Measurements from ENCODE around the gene CIAPIN1. TPM values are rescaled to one million over a fixed set of nuclear protein-coding genes. Genes with fewer than 3 reads are reported as not detected.
"Not testable (repeated sequence)": the region's sequence is repeated elsewhere in the genome, so short reads cannot be mapped to it uniquely, and the experiment has no call there.

CIAPIN1 gene
- total RNA-seq, 1 donor from 2014 or later = 60.1 TPM

DNA sequence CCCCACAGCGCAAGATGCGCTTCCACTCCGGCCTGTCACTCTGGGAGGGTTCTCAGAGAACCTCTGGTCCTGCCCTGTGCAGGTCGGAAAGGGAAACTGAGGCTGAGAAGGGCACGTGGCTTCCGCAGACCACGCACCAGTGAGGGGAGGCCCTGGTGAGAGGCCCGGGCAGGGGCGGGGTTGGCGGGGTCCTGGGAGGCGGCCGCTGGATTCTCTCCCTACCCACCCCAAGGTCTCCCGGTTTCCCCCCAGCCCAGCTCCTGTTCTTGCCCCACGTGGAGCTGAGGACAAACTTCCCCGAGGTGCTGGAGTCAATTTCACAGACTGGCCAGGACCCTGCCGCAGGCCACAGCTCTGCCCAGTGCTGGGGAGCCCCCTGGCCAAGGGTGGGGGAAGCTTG, 31.1 kb downstream of the CIAPIN1 start:
- intact Hi-C loops (cut with DNase I) = loop anchor here (10.0 kb wide), 1 partner anchor 331 kb away; no protein-coding TSS in a partner anchor
- DNase-seq (ENCODE audit: low spot score) = peak; percentile 65

DNA sequence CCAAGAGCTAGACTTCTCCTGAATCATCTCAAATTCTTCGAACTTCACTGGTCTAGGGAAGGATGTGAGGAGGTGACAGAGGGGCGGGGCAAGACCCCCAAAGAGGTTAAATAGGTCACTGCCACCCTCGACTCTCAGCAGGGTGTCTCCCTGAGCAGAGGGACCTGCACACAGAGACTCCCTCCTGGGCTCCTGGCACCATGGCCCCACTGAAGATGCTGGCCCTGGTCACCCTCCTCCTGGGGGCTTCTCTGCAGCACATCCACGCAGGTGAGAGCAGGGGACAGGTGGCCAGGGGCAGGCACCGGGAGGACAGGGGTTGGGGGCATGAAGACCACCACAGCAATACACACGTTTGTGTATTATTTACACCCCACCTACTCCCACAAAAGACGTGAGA, 33.5 kb downstream of the CIAPIN1 start:
- intact Hi-C loops (cut with DNase I) = loop anchor here (5.0 to 10.0 kb wide), 2 partner anchors 36 to 329 kb away; no protein-coding TSS in a partner anchor
- peak; percentile 63 for DNase-seq (ENCODE audit: low spot score)

DNA sequence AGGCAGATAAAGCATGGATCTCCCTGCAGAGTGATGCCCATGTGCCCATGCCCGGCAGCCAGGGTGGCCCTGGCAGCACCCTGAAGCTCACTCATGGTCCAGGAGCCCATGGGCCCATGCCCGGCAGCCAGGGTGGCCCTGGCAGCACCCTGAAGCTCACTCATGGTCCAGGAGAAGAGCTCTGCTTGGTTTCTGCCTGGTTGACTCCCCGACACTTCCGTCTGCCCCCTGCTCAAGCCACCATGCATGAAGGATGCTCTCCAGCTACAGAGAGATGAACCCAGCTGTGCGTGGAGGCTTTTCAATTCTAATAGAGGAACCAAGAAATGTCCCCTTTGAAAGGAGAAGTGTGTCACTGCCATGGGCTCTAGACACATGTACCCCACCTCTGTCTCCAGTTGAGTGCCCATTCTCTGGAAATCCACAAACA, 33.9 kb downstream of the CIAPIN1 start:
- DNase-seq (ENCODE audit: low spot score) = peak; percentile 63
- intact Hi-C loops (cut with DNase I) = loop anchor here (5.0 to 10.0 kb wide), 2 partner anchors 36 to 329 kb away; no protein-coding TSS in a partner anchor

DNA sequence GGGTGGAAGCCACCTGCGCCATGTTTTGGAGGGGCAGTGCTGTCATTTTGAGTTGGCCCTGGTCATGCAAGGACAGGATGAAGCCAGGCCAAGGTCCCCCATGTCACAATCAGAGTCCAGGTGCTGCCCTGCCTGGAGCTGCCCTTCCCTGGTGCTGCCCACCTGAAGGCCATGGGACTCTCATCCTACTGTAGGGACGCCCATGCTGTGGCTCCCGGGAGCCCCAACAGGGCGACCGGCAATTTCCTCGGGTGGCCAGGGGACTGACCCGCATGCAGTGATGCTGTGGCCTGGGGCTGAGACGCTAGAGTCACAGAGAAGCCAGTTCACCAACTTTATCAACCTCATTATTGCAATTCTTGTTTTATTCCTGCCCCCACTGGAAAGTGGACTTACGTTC, 34.6 kb downstream of the CIAPIN1 start:
- DNase-seq (ENCODE audit: low spot score) = peak; percentile 70
- intact Hi-C loops (cut with DNase I) = loop anchor here (5.0 to 10.0 kb wide), 2 partner anchors 35 to 328 kb away; no protein-coding TSS in a partner anchor

DNA sequence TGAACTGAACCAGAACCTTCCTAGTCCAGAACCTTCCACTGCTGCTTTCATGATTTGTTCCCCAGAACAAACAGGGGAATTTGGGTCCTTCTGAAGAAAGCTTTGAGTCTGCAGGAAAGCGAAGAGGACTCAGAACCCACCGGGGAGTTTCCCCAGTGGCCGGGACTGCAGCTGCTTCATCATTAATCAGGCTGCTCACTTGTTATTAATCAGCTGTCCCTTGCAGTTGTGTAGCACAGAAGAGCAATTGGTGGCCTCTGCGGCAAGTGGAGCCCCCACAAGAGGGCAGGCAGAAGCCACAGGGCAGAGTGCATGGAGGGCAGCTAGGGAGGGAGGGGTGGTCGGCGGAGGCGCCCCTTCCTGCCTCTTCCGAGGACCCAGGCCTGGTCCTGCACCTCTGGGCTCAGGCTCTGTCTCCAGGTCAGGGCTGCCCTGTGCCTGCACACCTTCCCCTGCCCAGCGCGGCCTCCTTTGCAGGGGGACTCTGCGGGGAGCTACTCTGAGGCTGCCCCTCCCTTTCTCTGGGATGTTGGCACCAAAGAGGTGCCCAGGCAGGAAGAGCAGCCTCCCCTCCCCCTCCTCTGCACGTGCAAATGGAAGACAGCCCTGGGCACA, 35.7 kb downstream of the CIAPIN1 start:
- intact Hi-C loops (cut with DNase I) = loop anchor here (5.0 to 10.0 kb wide), 2 partner anchors 34 to 327 kb away; no protein-coding TSS in a partner anchor
- DNase-seq (ENCODE audit: low spot score) = peak; percentile 72

DNA sequence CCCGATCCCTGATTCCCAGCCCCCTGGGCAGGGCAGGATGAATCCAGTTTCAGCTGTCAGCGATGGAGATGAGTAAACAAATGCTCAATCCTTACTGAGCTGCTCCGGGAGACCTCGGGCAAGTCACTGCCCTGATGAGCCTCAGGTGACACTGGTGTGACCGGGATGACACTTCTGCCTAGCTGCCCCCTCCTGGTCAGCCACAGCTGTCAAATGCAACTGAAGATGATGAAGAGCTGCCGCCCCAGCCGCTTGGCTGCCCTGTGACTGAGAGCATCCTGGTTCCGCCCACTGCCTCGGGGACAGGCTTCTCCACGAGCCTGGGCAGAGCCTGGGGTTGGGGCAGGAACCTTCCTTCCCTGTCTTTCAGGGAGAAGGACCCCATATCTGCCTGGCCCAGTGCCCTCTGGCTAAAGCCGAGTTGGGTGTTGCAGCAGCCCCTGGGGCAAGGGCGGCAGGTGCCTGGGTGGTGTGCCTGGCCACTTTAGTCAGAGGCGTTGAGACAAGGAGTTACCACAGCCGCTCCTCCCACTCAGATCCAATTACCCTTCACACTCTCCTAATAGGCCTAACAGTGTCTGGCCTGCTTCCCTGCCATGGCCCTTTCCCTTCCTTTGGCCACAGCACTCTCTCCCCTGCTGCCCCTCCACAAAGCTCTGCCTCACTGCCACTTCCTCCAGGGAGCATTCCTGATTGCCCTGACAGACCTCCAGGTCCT, 37.2 kb downstream of the CIAPIN1 start:
- intact Hi-C loops (cut with DNase I) = loop anchor here (5.0 to 10.0 kb wide), 2 partner anchors 33 to 325 kb away; no protein-coding TSS in a partner anchor
- peak; percentile 71 for DNase-seq (ENCODE audit: low spot score)

DNA sequence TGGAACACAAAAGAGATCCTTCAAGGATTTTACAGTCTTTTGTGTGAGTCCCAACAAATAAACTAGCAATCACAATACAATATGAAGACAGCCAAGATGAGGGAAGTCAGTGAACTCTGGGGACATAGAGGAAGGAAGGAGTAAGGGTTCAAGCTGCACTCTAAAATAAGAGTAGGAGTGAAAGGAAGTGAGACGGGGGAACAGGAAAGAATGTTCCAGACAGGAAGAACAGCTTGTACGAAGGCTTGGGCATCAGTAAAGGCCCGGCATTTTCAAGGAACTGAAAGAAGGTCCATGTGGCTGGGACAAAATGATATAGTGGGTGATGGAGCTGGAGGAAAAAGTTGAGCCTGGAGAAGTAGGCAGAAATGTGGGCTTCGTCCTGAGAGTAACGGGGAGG, 38.1 kb downstream of the CIAPIN1 start:
- intact Hi-C loops (cut with DNase I) = no loop called here
- DNase-seq (ENCODE audit: low spot score) = no peak

DNA sequence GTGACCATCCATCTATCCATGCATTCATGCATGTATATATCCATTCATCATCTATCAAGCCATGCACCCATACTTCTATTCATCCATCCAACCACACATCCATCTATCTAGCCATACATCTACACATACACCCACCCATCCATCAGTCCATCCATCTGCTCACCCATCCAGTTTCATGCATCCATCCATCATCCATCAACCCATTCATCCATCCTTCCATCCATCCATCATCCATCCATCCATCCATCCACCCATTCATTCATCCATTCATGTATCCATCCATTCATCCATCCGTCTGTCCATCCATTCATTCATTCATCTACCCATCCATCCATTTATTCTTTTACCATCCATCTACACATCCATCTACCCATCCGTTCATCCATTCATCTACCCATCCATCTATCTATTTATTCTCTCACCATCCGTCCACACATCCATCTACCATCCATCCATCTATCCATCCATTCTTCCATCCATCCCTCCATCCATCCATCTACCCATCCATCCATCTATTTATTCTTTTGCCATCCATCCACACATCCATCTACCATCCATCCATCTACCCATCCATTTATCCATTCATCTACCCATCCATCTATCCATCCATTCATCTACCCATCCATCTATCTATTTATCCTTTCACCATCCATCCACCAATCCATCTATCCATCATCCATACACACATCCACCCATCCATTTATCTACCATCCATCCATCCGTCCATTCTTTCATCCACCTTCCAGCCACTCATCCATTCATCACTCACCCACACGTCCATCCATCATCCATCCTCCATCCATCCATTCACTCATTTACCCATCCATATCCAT, 39.4 kb downstream of the CIAPIN1 start:
- intact Hi-C loops (cut with DNase I) = no loop called here

DNA sequence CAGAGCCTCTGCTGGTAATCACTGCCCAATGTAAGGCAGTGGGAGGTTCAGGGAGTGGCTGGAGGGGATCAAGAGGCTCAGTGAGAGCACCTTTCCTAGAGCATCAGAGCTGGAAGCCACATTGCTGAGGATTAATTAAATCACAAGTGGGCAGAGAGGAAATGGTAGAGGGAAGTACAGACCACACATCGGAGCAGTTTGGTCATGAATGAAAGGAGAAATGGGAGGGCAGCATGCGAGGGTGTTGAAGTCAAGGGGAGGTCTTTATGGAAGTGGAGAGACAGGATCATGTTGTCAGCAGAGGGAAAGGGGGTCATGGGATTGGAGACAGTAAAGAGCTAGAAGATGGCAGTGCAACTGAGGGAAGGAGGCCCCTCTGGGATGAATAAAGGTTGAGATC, 40.3 kb downstream of the CIAPIN1 start:
- intact Hi-C loops (cut with DNase I) = no loop called here
- no peak for DNase-seq (ENCODE audit: low spot score)

More for the DNA sequence above, 39.4 kb downstream of the CIAPIN1 start:
- DNase-seq (ENCODE audit: low spot score) = no peak

DNA sequence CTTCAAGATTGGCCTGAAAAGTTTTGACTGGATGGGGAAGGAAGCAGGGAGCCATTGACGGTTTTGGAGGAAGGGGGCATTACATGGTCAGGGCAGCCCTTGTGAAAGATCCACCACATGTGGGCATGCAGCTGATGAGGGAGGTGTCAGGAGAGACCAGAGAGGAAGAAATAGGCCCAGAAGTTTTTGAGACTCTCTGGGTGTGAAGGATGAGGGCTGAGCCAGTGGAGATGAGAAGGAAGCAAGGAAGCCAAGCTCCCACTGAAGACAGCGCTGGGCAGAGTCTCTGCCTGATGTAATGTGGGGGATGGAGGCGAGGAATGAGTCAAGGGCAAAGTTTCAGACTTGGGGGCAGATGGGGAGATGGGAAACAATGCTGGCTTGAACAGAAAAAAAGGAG, 42.1 kb downstream of the CIAPIN1 start:
- no peak for DNase-seq (ENCODE audit: low spot score)
- intact Hi-C loops (cut with DNase I) = no loop called here

DNA sequence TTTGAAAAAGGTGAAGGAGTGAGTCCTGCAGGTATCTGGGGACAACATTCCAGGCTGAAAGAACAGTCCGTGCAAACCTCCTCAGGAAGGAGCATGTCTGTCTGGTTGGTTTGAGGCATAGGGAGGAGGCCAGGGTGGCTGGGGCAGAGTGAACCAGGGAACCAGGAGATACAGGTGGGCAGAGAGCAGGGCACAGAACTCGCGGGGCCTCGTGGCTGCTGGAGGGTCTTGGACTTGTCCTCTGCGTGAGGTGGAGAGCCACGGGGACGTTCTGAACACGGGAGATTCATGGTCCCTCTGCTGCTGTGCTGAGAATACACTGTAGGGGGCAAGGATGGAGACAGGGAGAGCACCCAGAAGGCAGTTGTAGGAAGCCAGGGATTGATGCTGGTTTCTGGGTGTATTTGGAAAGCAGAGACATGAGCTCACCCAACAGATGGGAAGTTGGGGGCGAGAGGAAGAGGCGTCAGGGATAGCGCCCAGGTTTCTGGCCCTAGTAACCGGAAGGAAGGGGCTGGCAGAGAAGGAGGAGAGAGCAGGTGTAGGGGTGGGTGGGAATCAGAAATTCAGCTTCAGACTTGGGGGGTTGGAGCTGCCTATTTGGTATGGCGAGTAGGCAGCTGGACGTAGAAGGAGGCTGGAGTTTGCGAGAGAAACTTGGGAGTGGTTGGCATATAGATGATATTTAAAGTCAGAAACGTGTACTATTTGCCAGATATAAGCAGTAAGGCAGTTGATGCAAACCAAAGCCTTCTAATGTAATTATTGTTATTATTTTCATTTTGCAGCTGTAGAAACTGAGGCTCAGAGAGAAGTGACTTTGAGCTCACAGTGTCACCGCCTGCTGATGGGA, 43.0 kb downstream of the CIAPIN1 start, which contains the start of gene CCL17:
TSS of gene CCL17 (plus strand) at position 803 of the 853 bp plus-strand sequence. CDS start 9,166 bp downstream, outside the sequence.
- intact Hi-C loops (cut with DNase I) = no loop called here
- no peak for DNase-seq (ENCODE audit: low spot score)

DNA sequence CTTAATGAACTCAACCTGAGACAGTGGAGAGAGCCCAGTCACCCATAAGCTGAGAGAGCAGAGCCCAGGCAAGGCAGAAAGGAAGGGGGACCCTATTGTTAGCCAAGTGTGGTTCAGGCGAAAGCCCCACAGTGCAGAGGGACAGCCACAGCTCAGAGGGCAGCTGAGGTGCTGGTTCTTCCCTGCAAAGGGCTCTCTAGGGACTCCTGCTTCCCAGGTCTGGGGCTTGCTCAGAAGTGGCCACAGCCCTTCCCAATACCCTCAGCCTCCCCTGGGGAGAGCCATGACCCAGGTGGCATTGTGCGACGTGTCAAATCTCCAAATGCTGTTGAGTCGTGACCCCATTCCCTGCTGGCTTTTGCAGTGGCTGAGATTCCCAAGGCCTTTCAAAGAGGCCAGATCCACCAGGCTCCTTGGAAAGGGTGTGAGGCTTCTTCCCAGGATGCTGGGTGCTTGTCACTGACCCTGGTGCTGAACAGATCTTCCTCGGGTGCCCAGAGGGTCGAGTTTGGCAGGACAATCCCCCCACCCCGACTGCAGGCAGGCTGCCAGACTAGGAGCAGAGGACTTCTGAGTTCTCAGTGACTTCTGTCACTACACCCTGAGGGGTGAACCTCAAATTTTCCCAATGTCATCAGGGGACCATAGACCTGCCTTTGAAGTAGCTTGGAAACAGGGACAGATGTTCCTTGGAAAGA, 45.1 kb downstream of the CIAPIN1 start:
- intact Hi-C loops (cut with DNase I) = no loop called here
- DNase-seq (ENCODE audit: low spot score) = no peak

DNA sequence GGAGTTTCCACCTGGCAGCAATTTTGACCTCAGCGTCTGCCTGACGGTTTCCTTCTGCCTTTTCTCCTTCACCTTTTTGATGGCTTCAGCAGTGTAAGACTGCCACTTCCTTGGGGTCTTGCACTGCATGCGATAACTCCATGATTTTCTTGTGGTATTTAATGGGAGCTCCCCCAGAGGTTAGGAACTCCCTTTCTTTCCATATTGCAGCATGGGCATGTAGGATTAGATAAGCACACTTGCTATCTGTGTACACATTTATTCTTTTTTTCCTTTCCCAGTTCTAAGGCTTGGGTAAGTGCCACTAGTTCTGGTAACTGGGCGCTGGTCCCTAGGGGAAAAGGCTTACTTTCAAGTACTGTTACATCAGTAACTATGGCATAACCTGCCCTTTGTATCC, 49.7 kb downstream of the CIAPIN1 start:
- DNase-seq (ENCODE audit: low spot score); intact Hi-C loops (cut with DNase I): not testable (repeated sequence)

DNA sequence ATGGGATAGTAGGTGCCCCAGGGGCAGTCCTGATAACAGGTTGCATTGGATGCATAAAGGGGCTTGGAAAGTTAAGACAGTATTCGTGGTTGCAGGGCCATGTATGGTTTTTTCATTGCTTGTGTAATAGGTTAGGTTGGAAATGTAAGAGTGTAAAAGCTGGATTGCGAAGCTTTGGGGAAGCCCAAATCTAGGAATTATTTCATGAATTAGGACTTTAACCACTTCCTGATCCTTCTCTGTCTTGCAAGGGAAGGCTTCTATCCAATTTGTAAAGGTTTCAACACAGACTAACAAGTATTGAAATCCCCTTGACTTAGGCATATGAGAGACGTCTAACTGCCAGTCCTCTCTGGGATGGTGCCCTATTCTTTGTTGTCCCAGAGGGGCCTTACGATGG, 50.4 kb downstream of the CIAPIN1 start:
- no peak for DNase-seq (ENCODE audit: low spot score)
- intact Hi-C loops (cut with DNase I) = no loop called here

DNA sequence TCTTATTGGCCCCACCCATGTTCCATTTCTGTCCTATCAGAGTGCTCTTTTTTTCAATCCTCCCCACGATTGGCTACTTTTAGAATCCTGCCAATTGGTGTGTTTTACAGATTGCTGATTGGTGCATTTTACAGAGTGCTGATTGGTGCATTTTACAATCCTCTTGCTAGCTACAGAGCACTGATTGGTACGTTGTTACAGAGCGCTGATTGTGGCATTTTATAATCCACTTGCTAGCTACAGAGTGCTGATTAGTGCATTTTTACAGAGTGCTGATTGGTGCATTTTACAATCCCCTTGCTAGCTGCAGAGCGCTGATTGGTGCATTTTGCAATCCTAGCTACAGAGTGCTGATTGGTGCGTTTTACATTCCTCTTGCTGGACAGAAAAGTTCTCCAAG, 52.2 kb downstream of the CIAPIN1 start:
- DNase-seq (ENCODE audit: low spot score) = no peak
- intact Hi-C loops (cut with DNase I) = no loop called here

DNA sequence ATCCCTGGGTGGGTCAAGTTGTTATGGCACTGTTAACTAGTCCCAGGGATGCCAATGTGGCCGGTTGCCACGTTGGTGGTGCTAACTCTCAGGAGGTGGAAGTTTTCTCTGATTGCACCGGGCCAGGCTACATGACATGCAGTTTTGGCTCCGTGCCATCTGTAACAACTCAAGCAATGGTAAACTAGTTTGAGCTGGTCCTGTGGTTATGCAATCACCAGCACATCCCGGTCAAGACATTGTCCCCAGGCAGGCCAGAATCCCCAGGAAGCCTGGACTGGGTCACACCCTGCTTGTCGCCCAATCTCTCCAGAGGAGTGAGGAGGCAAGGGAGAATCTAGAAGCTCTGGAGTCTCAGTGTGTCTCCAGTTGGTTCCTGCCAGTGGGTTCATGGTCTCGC, 52.7 kb downstream of the CIAPIN1 start:
- intact Hi-C loops (cut with DNase I) = no loop called here
- DNase-seq (ENCODE audit: low spot score) = no peak

DNA sequence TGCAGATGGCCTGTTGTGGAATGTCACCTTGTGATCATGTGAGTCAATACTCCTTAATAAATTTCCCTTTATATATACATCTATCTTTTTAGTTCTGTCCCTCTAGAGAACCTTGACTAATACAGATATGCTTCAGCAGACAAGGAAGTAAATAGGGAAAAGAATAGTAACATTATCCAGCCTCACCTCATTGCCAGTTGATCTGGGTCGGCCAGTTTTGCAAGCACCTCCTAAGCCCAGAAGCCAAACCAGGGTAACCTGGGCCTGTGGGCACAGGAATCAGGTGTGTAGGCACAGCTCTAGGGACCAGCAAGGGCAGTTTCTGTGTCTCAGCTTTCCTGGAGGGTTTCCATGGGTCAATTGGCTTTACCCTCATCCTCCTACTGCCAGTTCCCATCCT, 54.5 kb downstream of the CIAPIN1 start:
- intact Hi-C loops (cut with DNase I) = no loop called here
- DNase-seq (ENCODE audit: low spot score) = no peak

DNA sequence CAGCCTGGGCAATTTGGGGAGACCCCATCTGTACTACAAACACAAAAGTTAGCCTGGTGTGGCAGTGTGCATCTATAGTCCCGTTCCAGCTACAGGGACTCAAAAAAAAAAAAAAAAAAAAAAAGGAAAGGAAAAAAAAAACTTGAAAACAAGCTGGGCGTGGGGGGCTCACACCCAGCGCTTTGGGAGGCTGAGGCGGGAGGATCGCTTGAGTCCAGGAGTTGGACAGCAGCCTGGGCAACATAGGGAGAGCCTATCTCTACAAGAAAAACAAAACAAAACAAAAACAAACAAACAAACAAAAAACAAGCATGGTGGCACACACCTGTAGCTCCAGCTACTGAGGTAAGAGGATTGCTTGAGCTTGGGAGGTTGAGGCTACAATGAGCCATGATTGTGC, 55.5 kb downstream of the CIAPIN1 start:
- DNase-seq (ENCODE audit: low spot score) = no peak
- intact Hi-C loops (cut with DNase I) = no loop called here
